Stimulated activated CD4-positive, alpha-beta T cell treated with anti-CD3 and anti-CD28 coated beads, Interleukin-2, amount 100 ng/mL, for 48 hours (primary cell): Measurements from ENCODE around the gene PALLD.

Source experiments
- DNase-seq, 2 donors: peaks; one replicate each; pipeline ENCODE4 v3.0.0-alpha.2; 2020

Gene PALLD

GRCh38 chr4:168736860-168737805 is 240.3 kb downstream of the PALLD start:
- DNase-seq: no peak

GRCh38 chr4:168737806-168738172 is 240.9 kb downstream of the PALLD start:
- DNase-seq: no peak

- DNase-seq: no peak
Measured at GRCh38 chr4:168739886-168740285, 243.0 kb downstream of the PALLD start.

GRCh38 chr4:168740691-168741090 is 243.8 kb downstream of the PALLD start:
- no peak for DNase-seq

GRCh38 chr4:168741281-168742173 is 244.7 kb downstream of the PALLD start:
- no peak for DNase-seq

- DNase-seq: no peak
Measured at GRCh38 chr4:168743131-168743530, 246.3 kb downstream of the PALLD start.

GRCh38 chr4:168743601-168744000 is 246.7 kb downstream of the PALLD start:
- DNase-seq: no peak

GRCh38 chr4:168744021-168744420 is 247.2 kb downstream of the PALLD start:
- DNase-seq: no peak

- no peak for DNase-seq
Measured at GRCh38 chr4:168748807-168749206, 252.0 kb downstream of the PALLD start.

GRCh38 chr4:168751263-168752225 is 254.7 kb downstream of the PALLD start:
- DNase-seq: no peak

GRCh38 chr4:168755598-168756477 is 259.0 kb downstream of the PALLD start:
- no peak for DNase-seq

GRCh38 chr4:168757500-168757899 is 260.6 kb downstream of the PALLD start:
- no peak for DNase-seq

- no peak for DNase-seq
Measured at GRCh38 chr4:168758351-168758876, 261.6 kb downstream of the PALLD start.

- no peak for DNase-seq
Measured at GRCh38 chr4:168759321-168759720, 262.5 kb downstream of the PALLD start.

GRCh38 chr4:168759959-168760527 is 263.2 kb downstream of the PALLD start:
- no peak for DNase-seq

GRCh38 chr4:168761066-168761465 is 264.2 kb downstream of the PALLD start:
- no peak for DNase-seq

GRCh38 chr4:168765322-168765721 is 268.5 kb downstream of the PALLD start:
- no peak for DNase-seq

- DNase-seq: no peak
Measured at GRCh38 chr4:168765726-168766125, 268.9 kb downstream of the PALLD start.

- no peak for DNase-seq
Measured at GRCh38 chr4:168766604-168767316, 269.9 kb downstream of the PALLD start.

- no peak for DNase-seq
Measured at GRCh38 chr4:168769416-168769815, 272.6 kb downstream of the PALLD start.
